GM19099 (cell line): ENCODE data around the gene C16orf90.

ENCODE experiments used
- POLR2A ChIP-seq: IDR thresholded peaks from 3 replicates; pipeline ENCODE4 v1.6.1; 2011; ENCODE audit warnings: low read depth; ENCODE audit not compliant: insufficient read length; ENCODE audit errors: extremely low read depth

C16orf90 gene

GRCh38 chr16:3490911-3491629, 4.2 kb downstream of the C16orf90 start:
- TF ChIP-seq POLR2A, result no peak

GRCh38 chr16:3488801-3489200, 6.5 kb downstream of the C16orf90 start:
- no peak for TF ChIP-seq POLR2A

- TF ChIP-seq POLR2A, result no peak
These were observed 7.5 kb downstream of the C16orf90 start for GRCh38 chr16:3487521-3488410.

GRCh38 chr16:3486506-3487215, 8.6 kb downstream of the C16orf90 start:
- no peak for TF ChIP-seq POLR2A

- TF ChIP-seq POLR2A, result no peak
These were observed 9.3 kb downstream of the C16orf90 start for GRCh38 chr16:3485821-3486505.

GRCh38 chr16:3485097-3485745, 10.1 kb downstream of the C16orf90 start:
- TF ChIP-seq POLR2A, result no peak

- TF ChIP-seq POLR2A, result no peak
These were observed 10.8 kb downstream of the C16orf90 start for GRCh38 chr16:3484318-3485096.

- TF ChIP-seq POLR2A, result no peak
These were observed 12.5 kb downstream of the C16orf90 start for GRCh38 chr16:3482659-3483241.

- no peak for TF ChIP-seq POLR2A
These were observed 13.3 kb downstream of the C16orf90 start for GRCh38 chr16:3481696-3482658.

- TF ChIP-seq POLR2A, result no peak
These were observed 14.2 kb downstream of the C16orf90 start for GRCh38 chr16:3480901-3481695.

GRCh38 chr16:3479654-3480216, 15.6 kb downstream of the C16orf90 start:
- no peak for TF ChIP-seq POLR2A

- no peak for TF ChIP-seq POLR2A
These were observed 16.9 kb downstream of the C16orf90 start for GRCh38 chr16:3478242-3478925.
